Measurements from ENCODE around the gene DPY19L2.

Gene DPY19L2

GRCh38 chr12:63521706-63522105 is 146.6 kb downstream of the DPY19L2 start:
- FAIRE-seq = no peak

Data from A204.1 (cell line).